Upper lobe of right lung (tissue), 1 donor: ENCODE measurements around the gene OTC. TPM values are rescaled to one million over a fixed set of nuclear protein-coding genes. Genes with fewer than 3 reads are reported as not detected.

Experiments
- ATAC-seq: fragments of 200-7000 bp; cut with Tn5 transposase; one replicate; pipeline ENCODE4 v1.9.1; 2020; ENCODE audit warnings: mild to moderate bottlenecking, moderate library complexity
- DNase-seq: peaks from one replicate; pipeline ENCODE4 v3.0.0-alpha.2; 2020
- H3K27ac ChIP-seq: fragments of 200-600 bp; one replicate; pipeline ENCODE4 v1.8.0; 2022
- H3K27me3 ChIP-seq: fragments of 200-600 bp; one replicate; pipeline ENCODE4 v1.8.0; 2022; ENCODE audit warnings: mild to moderate bottlenecking
- H3K36me3 ChIP-seq: fragments of 200-600 bp; one replicate; pipeline ENCODE4 v1.8.0; 2022
- H3K4me1 ChIP-seq: fragments of 200-600 bp; one replicate; pipeline ENCODE4 v1.8.0; 2022
- H3K4me3 ChIP-seq: fragments of 200-600 bp; one replicate; pipeline ENCODE4 v1.8.0; 2022; ENCODE audit warnings: mild to moderate bottlenecking
- H3K9me3 ChIP-seq: fragments of 200-600 bp; one replicate; pipeline ENCODE4 v1.8.0; 2022
- intact Hi-C: fragments of 100-400 bp; cut with DNase I; formaldehyde crosslinking; loops from one replicate; pipeline ENCODE4 v1.11.0; 2022
- total RNA-seq: library from RNA; stranded (reverse); fragmentation: NEBNext Ultra II Directional; extraction: Animal tissue kit (Norgen Biotek cat#: 25700); gene quantifications from one replicate; pipeline ENCODE4 v1.2.1, GENCODE V29; 2021
- TF ChIP-seq, protein P1 (sequence below): fragments of 200-600 bp; IDR thresholded peaks from one replicate; pipeline ENCODE4 v1.8.0; 2022; ENCODE audit warnings: antibody characterized with exemption
- donor health status: DM: no; HTN: yes; CAD: no; lungs with severe emphysema.

OTC gene
- total RNA-seq, 1 donor from 2014 or later: 1.7 TPM

DNA sequence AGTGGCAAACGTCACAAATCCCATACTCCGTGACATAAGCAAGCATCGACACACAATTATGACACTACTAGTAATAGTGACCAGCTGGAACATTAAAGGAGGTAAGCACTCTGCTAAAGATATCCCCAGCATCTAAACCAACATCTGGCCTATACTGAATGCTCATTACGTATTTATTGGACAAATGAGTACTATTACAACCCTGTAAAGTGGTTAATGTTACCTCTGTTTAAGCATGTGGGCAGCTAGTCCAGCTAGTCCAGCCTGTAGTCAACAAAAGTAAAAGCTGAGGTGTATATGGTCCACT, 24.7 kb upstream of the OTC start:
- Histone ChIP-seq H3K9me3 (no peaks in the 10 kb centered on the region), H3K27me3 (no peaks in the 10 kb centered on the region), H3K27ac (peak overlapping the region; percentile 96), H3K36me3 (no peaks in the 10 kb centered on the region), H3K4me3 (peak overlapping the region; percentile 57), H3K4me1 (no peaks in the 10 kb centered on the region)
- ATAC-seq (no peak), DNase-seq (no peak)
- intact Hi-C loops: no loop called here
- TF ChIP-seq, protein P1, sequence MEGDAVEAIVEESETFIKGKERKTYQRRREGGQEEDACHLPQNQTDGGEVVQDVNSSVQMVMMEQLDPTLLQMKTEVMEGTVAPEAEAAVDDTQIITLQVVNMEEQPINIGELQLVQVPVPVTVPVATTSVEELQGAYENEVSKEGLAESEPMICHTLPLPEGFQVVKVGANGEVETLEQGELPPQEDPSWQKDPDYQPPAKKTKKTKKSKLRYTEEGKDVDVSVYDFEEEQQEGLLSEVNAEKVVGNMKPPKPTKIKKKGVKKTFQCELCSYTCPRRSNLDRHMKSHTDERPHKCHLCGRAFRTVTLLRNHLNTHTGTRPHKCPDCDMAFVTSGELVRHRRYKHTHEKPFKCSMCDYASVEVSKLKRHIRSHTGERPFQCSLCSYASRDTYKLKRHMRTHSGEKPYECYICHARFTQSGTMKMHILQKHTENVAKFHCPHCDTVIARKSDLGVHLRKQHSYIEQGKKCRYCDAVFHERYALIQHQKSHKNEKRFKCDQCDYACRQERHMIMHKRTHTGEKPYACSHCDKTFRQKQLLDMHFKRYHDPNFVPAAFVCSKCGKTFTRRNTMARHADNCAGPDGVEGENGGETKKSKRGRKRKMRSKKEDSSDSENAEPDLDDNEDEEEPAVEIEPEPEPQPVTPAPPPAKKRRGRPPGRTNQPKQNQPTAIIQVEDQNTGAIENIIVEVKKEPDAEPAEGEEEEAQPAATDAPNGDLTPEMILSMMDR: peak; percentile 7

DNA sequence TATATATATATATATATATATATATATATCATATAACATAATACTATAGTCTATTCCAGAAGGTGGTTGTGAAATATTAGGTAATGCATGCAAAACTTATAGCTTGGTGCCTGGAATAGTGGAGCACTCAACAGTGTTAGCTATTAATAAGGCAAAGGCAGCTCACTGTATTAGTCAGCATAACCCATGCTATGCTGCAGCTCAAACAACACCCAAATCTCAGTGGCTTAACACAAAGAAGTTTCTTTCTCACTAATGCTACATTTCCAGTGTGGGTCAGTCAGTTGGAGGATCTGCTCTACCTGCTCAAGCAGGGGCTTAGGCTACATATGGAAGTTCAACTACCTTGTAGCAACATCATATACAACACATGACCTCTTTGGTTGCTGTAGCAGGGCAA, 19.9 kb upstream of the OTC start:
- TF ChIP-seq, protein P1: no peak
- ATAC-seq: no peak
- Histone ChIP-seq H3K36me3 (no peaks in the 10 kb centered on the region), H3K4me1 (no peaks in the 10 kb centered on the region), H3K9me3 (no peaks in the 10 kb centered on the region), H3K27ac (no peak overlapping the region), H3K4me3 (no peak overlapping the region), H3K27me3 (no peaks in the 10 kb centered on the region)
- intact Hi-C loops: no loop called here
- DNase-seq: no peak

DNA sequence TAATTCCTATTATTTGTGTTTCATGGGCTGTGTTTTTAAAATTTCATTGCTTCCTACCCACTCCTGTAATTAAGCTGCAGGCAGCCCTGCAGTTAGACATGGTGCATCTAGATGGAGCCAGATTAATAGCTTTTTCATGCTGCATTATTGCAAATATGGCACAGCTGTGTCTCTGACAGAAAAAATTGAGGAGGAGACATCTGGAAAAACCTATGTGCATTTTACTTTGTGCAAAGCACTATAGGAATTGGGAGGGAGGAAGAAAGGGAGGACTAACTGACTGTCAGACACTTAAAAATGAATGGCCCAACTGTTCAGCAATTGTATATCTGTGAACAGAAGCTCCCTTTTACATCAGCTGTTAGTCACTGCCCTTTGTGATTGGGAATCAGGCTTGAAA, 17.0 kb upstream of the OTC start:
- TF ChIP-seq, protein P1: no peak
- no peaks in the 10 kb centered on the region for H3K27me3 ChIP-seq

DNA sequence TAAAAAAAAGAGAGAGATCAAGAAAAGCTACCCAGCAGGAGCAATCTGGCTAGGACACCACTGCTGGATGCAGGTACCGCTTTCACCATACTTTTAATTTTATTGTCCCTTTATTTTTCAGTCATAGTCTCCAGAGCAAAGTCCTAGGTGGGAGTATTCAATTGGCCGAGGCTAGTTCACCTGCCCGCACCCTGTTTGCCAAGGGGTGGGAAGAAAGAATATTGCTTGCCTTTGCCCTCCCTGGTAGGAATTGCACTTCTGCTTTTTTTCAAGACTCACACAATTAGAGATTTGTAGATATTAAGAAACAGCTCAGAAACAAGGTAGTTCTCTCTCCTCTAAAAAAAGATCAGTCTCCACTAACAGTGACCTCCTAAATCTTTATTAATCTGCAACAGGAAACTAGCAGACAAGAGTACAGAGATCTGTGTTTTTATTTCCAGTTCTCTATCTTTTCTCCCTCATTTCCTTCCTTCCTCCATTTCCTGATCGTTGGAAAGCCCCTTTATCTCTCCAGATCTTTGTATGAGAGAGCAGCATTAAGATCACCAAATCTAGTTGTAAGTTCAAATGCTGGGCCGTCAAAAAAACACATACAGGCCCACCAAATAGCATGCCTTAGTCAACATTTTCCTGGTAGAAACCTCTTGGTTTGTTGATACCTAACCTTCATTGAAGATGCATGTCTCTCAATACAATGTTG, 15.7 kb upstream of the OTC start:
- Histone ChIP-seq H3K27me3 (no peaks in the 10 kb centered on the region), H3K4me3 (no peak overlapping the region), H3K36me3 (no peaks in the 10 kb centered on the region), H3K9me3 (no peaks in the 10 kb centered on the region), H3K27ac (no peak overlapping the region), H3K4me1 (no peaks in the 10 kb centered on the region)
- intact Hi-C loops: no loop called here
- DNase-seq (no peak), ATAC-seq (no peak)
- TF ChIP-seq, protein P1: no peak

More for the DNA sequence above, 17.0 kb upstream of the OTC start:
- Histone ChIP-seq H3K27ac (no peak overlapping the region), H3K4me3 (no peak overlapping the region), H3K9me3 (no peaks in the 10 kb centered on the region), H3K36me3 (no peaks in the 10 kb centered on the region), H3K4me1 (no peaks in the 10 kb centered on the region)
- ATAC-seq: no peak
- DNase-seq: no peak
- intact Hi-C loops: no loop called here

DNA sequence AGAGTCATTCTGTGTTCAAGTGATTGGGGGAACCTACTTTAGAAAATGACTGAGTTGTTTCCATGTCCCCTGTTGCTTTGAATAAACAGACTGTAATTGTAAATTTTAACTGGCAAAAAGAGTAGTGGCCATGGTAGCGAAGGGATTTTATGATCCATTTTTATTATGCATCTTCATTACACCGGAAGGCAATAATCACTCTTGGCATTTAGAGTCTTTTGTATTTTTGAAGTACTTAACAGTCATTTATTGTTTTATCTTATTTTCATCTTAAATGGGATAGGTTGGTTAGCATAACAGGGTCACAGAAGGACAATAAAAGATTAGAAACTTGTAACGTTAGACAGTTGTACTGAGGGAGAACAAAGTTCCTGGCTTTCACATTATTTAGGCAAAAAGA, 11.0 kb upstream of the OTC start:
- TF ChIP-seq, protein P1: no peak
- H3K4me1 ChIP-seq: no peaks in the 10 kb centered on the region
- H3K9me3 ChIP-seq: no peaks in the 10 kb centered on the region
- no peak overlapping the region for H3K27ac ChIP-seq
- no peak for ATAC-seq
- DNase-seq: no peak
- H3K4me3 ChIP-seq: no peak overlapping the region
- H3K27me3 ChIP-seq: no peaks in the 10 kb centered on the region
- H3K36me3 ChIP-seq: no peaks in the 10 kb centered on the region
- intact Hi-C loops: no loop called here
